SW480 (cell line): ENCODE results near the gene TTLL6.
"Not testable (repeated sequence)": the region's sequence is repeated elsewhere in the genome, so short reads cannot be mapped to it uniquely, and the experiment has no call there.

ENCODE experiments used
- DNase-seq: peaks from one replicate; pipeline ENCODE4 v3.0.0-alpha.2; 2016; ENCODE audit warnings: low spot score

The TTLL6 gene

DNA sequence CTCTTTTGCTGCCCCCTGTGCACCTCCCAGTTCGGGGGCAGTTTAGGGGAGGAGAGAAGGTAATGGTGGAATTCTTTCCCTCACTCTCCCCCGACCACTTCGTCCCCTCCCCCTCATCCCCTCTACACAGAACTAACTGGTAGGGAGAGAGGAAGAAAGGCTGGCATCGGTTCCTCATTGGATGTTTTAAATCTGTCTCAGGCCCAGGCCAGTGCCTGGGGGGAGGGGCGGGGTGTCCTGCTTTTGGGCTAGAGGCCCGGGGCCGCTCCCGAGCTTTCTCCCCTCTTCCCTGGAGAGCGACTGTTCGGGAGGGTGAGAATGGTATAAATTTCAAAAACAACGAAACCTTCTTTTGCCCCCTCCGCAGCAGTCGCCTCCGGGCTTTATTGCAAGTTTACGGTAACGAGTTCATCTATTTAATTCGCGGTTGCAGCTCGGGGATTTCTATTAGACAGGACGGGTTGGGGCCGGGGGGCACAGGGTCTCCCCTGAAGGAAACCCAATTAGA lies 94.1 kb downstream of the TTLL6 start, which contains the start of gene PRAC2:
Gene PRAC2, plus strand, starts transcription at position 271 of the 508 bp plus-strand sequence. CDS start 1,226 bp downstream, outside the sequence.
- DNase-seq = no peak

DNA sequence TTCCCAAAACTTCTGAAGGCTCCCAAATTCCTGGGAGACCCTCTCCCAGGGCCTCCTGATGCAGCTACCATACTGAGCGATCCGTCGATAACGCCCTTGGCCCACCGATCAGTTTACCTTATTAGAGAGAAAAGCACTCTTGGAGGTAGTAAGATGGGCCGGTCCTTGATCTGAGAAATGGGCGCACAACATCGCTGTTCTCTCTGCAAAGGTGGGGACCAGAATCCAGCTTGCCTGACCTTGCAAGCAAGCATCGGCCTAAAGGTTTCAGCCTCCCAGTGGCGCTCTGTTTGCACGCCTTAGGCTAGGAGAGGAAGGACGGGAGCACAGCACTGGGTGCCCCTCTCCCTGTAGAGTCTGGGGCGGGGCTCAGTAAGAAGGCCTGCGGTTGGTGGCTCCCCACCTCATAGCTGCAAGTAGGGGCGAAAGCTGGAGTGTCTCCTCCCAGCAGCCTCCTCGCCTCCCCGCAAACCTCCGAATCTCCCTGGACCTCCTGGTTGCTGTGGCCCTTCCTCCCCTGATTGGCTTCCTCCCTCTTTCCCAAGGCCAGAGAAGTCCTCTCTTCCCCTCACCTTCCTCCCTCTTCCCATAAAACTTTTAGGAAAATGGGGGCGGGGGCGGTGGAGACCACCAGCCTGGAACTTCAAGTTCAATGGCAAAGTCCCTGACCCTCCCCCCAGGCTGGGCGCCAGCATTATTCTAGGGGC lies 94.7 kb downstream of the TTLL6 start, which contains the start of gene PRAC1:
Gene PRAC1, minus strand, starts transcription at position 318 of the 707 bp plus-strand sequence. Its CDS starts 126 bp downstream, at position 192.
- no peak for DNase-seq

DNA sequence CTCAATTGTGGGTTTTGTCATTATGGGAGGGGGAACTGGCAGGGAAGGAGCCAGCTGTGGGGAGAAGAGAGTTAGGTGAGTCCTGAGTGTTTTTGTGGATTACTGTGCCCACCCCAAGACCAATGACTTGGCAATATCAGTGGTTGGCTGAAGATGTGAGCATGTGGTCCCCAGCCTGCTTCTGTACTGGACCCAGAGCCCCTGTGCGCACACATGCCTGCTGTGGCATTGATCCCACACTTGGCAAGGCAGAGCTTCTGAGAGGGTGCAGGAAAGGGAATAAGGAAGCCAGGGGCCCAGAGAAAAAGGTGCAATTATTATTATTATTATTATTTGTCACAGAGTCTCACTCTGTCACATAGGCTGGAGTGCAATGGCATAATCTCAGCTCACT lies 96.0 kb downstream of the TTLL6 start:
- DNase-seq = no peak

DNA sequence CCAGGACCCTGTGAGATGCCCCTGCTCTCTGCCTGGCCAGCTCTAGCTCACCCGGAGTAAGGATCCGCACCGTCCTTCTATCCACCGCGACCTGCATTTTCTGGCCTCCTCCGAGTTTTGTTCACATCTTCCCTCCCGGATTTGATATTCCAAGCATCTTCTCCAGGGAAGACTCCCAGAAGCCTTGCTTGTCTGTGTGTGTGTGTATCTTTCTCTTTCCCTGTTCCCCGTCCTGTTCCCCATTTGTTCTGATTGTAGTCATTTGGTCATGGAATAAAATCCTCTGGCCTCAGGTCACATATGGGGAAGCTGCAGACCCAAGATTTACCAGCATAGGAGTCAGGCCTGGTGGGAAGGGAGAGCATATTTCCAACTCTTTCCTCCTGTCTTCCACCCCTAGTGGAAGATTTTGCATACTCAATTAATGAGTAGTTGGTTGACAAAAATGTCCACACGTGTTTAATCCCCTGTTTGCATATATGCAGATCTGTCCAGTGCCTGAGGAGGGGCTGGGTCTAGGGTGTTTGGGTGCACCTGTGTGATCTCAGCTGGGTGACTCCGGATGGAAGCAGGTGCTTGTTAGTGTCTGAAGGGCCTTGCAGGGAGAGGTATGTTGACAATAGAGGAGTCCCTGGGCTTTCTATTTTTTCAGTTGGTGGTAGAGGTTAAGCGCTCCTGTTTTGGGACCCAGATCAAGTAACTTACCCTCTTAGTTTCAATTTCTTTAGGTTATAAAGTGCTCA lies 96.6 kb downstream of the TTLL6 start:
- peak; percentile 16 for DNase-seq

DNA sequence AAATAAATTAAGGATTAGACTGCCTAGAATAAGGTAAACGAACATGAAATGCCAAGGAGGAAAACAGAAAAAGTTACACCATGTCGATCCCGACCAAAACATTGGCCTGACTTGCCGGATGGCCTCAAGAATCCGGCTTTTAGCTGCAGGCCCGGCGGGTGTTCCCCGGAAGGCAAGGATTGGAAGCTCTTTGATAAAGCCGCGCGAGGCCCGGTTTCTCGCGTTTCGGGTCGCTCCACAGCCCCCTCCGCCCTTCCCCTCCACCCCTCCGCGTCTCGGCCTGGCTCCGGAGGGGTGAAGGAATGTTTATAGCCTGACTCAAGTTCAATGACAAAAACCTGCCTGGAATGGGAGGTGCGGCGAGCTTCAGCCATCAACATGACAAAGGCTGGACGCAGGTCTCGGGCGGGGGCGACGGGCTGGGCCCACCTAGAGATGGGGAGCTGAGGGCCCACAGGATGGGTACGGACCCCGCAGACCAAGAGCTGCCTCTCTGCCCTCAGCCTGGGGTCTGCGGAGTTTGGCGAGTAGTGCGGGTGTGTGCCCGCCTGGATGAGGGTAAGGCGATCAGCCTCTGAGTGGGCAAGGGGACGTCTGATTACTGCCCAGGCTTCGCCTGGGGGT lies 97.3 kb downstream of the TTLL6 start:
- DNase-seq = peak; percentile 58

DNA sequence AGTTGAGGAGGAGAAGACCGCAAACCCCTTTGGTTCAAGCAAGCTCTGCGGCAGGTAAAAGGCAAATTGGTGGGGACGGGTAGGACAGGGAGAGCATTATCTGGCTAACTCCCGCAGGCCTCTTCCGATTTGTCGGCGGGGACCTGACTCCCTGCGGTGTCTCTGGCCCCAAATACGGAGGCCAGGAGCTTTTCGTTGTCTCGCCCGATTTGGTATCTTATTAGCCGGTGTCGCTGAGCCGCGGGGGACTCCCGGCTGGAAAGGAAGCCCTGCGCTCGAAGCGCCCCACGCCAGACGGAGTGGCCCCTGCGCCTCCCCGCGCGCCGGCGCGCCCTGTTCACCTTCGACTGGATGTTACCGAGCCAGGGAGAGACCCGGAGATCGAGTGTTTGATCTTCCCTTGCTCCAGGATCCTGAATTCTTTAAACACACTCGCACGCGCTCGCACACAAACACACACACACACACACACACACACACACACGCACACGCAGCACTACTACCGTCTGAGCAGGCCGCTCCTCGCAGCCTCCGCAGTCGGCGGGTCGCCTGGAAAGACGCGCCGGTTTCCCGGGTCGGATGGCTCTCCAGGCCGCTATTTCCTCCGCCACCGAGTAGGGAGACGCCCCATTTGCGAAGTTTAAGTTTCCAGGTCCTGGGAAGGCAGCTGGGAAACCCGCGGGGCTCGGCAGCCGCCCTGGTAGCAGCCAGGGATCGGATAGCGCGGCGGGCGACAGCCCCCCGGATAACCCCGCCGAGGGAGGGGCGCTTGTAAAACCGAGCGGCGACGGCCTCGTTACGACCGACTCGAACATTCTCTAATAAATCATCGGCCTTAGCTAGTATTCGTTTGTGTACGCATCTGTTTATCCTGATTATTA lies 98.0 kb downstream of the TTLL6 start:
- peak; percentile 48 for DNase-seq

DNA sequence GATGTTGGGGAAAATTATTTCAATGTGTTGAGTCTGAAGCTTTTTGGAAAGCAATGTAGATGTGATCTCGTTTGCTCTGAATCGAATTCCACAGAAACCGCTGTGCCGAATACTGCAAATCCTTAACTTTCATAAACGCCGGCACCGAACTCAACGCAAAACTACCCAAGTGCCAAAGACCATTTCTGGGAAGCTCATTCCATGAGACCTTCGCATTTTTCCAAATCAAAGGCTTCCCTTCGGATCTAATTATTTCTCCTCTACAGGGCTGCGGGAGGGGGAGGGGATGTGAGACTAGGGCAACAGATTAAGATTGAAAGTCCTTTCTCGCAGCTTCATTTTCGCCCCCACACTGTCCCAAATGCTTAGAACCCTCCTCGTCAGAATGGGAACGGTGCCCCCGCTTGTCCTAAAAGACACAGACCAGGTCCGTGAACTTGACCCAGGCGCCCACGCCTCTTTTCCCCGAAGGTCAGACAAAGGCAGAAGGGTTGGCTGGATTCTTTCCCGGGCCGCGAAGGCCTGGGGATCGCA lies 98.7 kb downstream of the TTLL6 start:
- DNase-seq = no peak

DNA sequence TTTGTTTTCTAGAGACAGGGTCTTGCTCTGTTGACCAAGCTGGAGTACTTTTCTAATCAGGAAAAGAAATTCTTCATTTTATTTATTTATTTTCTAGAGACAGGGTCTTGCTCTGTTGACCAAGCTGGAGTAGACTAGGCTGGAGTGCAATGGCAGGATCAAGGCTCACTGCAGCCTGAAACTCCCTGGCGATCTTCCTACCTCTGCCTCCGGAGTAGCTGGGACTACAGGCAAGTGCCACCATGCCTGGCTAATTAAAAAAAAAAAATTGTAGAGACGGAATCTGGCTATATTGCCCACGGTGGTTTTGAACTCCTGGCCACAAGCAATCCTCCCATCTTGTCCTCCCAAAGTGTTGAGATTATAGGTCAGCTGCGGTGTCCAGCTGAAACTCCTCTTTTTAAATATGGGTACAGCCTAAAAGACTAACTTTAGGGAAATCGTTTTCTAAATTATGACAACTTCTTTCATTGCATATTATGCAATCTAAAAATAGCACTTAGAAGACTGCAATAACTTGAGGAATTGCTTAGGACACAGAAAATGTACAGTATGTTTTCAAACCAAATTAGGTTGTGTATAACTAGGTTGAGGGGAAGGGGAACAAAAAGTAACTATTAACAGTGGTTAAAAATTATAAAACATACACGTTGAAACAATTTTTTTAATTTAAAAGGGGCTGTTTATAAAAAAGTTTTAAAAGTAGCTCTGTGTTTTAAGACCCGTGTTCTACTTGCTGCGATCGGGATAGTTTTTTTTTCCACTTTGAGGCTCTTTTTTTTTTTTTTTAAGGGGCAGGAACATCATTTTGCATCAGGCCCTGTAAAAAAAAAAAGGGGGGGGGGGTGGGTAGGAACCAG lies 99.4 kb downstream of the TTLL6 start:
- no peak for DNase-seq

DNA sequence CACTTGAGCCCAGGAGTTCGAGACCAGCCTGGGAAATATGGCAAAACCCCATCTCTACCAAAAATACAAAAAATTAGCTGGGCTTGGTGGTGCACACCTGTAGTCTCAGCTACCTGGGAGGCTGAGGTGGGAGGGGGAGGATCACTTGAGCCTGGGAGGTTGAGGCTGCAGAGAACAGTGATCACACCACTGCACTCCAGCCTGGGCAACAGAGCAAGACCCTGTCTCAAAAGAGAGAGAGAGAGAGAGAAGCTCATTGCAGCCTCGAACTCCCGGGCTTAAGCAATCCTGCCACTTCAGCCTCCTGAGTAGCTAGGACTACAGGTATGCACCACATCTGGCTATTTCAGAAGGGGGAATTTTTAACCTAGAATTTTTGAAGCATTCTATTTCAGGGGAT lies 100.5 kb downstream of the TTLL6 start:
- not testable (repeated sequence) for DNase-seq

DNA sequence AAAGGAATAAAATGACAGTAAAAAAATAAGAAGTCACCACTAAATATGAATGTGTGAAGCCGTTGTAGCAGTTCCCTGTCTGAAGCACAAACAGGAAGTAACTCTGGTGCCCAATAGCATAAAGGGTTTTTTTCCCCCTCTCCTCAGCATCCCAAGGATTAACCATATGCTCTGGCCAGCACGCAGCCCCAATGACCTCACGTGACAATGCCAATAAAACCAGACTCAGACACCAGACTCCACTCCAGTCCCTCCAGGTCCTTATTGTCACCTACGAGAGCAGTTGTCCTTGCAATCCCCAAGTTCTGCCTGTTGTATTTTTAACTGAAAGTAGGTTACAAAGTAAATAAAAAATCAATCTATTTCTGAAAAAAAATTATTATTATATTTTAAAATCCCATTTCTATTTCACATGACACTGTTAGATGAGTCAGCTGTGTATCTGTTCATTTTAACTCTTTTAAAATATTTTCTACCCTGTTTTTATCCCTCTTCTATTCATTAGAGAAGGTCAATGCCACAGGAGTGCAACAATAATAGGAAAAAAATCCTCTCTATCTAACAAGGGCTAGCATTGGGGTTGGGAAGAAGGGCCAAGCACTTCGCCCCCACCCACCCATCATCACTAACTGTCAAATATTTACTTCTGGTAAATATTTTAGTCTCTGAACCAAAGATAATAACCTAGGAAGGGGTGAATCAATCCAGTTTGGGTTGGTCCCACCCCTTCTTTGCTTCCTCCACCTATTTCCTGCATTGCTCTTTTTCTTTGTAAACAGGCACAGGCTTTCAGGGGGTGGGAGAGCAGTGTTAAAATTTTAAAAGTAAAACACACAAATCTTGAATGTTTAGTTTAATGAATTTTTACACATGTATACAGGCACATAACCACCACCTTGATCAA lies 101.3 kb downstream of the TTLL6 start:
- no peak for DNase-seq
